Stimulated activated CD8-positive, alpha-beta memory T cell treated with anti-CD3 and anti-CD28 coated beads, Interleukin-7, amount 100 ng/mL, for 24 hours (primary cell): Measurements from ENCODE around the gene FER1L5.

Source experiments
- DNase-seq: peaks from one replicate; pipeline ENCODE4 v3.0.0-alpha.2; 2020; ENCODE audit warnings: low read depth

FER1L5 gene

DNA sequence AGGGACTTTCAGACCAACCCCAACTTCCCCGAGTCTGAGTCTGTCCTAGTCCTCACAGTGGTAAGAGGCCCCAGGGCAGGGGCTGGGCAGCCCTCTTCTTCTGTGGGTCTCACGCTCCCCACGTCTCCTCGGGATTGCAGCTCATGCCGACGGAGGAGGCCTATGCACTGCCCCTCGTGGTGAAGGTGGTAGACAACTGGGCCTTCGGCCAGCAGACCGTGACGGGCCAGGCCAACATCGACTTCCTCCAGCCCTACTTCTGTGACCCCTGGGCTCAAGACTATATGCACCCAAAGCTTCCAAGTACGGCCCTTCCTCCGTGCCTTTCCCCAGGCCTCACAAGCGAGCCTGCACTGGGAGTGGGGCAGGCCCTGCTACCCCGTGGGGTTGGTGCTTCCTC is 53.0 kb downstream of the FER1L5 start:
- DNase-seq = no peak

- no peak for DNase-seq
These were observed 54.9 kb downstream of the FER1L5 start for GRCh38 chr2:96697476-96697875.

DNA sequence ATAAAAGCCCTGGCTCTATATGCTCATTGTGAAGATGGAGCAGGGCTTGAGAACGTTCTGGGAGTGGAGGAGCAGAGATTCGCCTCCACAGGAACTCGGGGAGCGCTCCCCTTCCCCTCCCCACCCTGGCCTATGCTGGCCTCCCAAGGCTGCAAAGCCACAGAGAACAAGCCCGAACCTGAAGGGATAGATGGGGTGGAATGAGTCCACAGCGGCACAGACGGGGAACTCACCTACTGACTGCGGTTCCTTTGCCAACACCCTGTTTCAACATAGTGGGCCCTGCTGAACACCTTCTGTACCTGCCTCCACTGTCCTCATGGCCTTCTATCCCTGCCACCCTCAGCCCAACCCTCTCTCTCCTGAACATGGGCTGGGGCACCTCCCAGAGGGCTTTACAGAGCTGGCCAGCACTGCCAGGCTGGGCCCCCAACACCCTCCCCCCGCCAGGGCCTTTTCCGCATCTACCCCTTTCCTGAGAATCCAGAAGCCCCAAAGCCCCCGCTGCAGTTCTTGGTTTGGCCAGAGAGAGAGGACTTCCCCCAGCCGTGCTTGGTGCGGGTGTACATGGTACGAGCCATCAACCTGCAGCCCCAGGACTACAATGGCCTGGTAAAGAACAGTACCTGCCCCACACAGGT is 55.8 kb downstream of the FER1L5 start:
- no peak for DNase-seq

DNA sequence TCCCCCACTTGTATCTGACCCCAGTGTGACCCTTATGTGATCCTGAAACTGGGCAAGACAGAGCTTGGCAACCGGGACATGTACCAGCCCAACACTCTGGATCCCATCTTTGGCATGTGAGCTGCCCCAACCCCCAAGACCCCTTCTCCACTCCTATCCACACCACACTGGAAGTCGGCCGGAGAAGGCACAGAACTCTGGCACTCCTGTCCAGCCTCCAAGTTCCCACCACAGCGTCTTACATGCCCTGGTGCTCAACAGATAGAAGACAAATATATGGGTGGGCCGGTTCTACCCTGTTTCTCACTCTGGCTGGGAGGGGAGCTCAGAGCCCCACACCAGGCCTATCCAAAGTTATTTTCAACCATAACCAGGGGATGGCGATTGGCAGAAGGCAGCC is 56.5 kb downstream of the FER1L5 start:
- no peak for DNase-seq

GRCh38 chr2:96699621-96700020 is 57.1 kb downstream of the FER1L5 start:
- DNase-seq = no peak

- no peak for DNase-seq
These were observed 57.5 kb downstream of the FER1L5 start for GRCh38 chr2:96700086-96700485.

- no peak for DNase-seq
These were observed 59.1 kb downstream of the FER1L5 start for GRCh38 chr2:96701636-96702035.

- no peak for DNase-seq
These were observed 59.7 kb downstream of the FER1L5 start for GRCh38 chr2:96702098-96702785.

DNA sequence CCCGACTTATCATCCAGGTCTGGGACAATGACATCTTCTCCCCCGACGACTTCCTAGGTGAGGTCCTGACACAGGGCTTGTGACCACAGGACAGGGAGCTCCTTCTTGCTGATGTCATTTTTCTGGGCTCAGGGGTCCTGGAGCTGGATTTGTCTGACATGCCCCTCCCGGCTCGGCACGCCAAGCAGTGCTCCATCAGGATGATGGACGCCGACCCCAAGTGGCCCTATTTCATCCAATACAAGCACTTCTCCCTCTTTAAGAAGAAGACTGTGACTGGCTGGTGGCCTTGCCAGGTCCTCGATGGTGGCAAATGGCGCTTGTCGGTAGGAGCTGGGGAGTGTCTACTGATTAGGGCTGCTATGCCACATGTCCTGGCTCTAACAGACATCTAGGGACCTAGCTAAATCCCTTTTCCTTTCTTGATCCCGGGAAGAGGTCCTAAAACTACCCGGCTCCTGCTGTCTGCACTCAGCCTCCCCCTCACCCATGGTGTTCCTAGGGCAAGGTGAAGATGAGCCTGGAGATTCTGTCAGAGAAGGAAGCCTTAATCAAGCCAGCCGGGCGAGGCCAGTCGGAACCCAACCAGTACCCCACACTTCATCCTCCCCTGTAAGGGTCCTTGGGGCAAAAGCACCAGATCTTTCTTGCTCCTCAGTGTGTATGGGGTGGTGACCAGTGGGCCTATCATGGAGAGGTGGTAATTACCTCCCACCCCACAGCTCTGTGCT is 60.6 kb downstream of the FER1L5 start:
- no peak for DNase-seq

GRCh38 chr2:96710985-96711384 is 68.4 kb downstream of the FER1L5 start:
- DNase-seq = no peak

DNA sequence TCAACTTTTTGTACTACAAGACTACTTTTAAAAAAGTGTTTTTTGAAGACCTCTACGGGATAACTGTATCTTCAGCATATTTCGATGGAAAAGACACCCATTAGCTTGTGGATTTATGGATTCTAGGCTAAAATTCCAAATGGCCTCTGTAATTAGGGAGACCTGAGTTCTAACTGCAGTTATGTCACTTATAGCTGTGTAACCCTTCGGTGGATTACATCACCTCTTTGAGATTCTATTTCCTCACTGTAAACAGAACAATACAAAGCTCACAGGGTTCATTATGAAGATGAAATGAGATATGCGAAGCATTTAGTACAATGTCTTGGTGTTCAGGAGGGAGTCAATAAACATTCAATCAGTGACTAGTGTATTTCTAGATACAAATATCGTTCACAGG is 73.1 kb downstream of the FER1L5 start:
- DNase-seq = no peak

DNA sequence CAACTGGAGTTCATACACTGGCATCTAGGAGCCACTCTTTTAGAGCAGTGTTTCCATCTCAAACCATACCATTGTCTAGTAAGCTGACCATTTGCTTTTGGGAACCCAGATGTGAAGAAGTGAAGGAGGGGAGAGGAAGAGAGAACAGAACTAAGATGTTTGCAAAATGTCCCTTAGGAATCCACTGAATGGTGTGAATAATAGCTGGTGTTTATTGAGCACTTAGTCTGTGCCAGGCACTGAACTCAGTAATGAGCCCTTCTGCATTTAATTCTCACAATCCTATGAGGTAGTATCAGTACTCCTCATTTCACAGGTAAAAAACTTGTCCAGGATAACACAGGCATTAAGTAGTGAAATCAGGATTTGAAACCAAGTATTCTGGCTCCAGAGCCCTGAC is 73.8 kb downstream of the FER1L5 start:
- no peak for DNase-seq

- no peak for DNase-seq
These were observed 83.6 kb downstream of the FER1L5 start for GRCh38 chr2:96726131-96726530.

DNA sequence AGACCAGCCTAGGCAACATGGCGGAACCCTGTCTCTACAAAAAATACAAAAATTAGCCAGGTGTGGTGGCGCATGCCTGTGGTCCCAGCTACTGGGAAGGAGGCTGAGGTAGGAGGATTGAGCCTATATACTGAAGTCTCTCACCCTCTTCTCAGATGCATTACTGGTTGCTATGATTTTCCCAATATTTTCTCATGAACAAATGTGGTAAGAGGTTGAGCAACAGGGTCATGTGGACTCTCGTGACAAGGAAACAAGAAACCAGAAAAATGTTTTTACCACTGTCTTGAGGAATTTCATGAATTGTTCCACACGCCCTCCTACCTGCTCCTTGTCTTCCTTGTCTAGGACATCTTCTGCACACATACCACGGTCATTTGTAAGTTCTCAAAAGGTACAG is 84.9 kb downstream of the FER1L5 start:
- no peak for DNase-seq

DNA sequence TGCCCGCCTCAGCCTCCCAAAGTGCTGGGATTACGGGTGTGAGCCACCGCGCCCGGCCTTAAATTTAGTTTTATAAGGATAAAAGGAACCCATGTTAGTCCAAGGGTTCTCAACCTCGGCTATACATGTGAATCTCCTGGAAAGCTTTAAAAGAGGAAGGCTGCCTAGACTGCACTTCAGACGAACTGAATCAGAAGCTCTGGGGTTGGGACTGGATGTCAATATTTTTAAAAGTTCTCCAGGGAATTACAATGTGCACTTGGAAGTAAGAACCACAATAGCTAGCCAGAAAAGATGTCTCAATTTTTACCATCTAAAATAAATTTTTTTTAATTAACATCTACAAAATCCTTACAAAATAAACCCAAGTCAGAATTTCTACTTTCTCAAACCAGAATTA is 87.2 kb downstream of the FER1L5 start:
- no peak for DNase-seq

DNA sequence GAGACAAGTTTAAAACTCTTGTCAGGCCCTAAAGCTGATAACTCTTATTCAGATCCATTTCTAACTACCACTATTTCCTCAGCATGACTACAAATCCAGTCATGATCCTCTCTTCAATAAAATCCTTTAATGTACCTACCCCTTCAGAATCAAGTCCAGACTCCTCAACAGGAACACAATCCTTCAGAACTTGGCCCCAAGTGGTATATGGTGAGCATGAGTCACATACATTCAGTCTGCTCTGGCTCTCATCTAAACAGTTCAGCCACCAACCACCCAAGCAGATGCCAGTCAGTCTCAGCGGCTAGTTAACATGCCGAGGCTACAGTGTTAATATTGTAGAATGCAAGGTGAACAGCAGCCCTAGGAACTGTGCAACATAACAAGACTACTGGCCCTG is 87.6 kb downstream of the FER1L5 start:
- DNase-seq = no peak

DNA sequence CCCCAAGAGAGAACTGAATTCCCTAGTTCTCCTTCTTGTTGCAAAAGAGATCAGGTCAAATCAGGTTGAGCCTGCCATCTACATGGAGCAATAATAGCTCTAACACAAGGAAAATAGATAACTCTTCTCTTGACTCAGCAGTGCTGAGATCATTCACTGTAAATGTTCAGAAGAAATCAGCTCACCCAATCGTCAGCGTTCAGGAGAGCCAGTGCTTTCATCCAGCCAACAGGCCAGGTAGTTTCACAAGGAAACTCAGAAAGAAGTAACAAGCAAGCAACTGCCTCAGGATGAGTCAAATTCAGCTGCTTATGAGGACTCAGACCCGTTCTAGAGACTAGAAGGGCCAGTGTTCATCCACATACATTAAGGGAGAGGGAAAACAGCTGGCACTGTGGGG is 91.4 kb downstream of the FER1L5 start:
- no peak for DNase-seq

DNA sequence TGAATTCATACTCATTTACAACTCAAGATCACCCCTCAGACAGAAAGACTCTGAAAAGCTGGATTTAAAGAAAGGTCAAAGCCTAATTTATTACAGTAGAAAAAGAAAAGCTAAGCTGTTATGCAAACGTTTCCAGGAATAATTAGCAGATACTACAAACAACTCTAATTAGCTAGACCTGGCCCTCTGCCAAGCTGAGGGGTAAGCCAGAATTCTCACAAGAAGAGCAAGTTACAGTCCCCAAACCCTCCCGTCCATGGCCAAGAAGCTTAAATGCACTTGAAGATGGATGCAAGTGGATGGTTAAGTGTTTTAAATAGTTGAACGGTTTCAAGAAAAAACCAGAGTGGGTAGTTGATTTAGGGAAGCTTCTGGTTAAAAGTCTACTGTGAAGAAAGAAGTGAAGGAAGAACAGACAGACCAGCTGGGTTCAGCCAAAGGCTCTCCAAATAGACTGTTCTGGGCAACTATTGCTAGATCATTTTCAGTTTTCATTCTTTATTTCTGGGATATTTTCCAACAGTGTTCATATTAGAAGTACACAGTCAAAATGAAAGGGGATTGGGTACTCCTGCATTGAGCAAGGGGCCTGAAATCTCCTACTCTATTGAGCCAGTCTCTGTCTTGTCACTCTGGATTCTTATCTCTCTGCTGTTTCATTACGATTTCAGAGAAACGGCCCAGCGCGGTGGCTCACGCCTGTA is 92.5 kb downstream of the FER1L5 start:
- DNase-seq = no peak

- DNase-seq = no peak
These were observed 94.7 kb downstream of the FER1L5 start for GRCh38 chr2:96737251-96737650.

GRCh38 chr2:96737831-96738230 is 95.3 kb downstream of the FER1L5 start:
- no peak for DNase-seq

- DNase-seq = no peak
These were observed 96.6 kb downstream of the FER1L5 start for GRCh38 chr2:96739076-96739632.

DNA sequence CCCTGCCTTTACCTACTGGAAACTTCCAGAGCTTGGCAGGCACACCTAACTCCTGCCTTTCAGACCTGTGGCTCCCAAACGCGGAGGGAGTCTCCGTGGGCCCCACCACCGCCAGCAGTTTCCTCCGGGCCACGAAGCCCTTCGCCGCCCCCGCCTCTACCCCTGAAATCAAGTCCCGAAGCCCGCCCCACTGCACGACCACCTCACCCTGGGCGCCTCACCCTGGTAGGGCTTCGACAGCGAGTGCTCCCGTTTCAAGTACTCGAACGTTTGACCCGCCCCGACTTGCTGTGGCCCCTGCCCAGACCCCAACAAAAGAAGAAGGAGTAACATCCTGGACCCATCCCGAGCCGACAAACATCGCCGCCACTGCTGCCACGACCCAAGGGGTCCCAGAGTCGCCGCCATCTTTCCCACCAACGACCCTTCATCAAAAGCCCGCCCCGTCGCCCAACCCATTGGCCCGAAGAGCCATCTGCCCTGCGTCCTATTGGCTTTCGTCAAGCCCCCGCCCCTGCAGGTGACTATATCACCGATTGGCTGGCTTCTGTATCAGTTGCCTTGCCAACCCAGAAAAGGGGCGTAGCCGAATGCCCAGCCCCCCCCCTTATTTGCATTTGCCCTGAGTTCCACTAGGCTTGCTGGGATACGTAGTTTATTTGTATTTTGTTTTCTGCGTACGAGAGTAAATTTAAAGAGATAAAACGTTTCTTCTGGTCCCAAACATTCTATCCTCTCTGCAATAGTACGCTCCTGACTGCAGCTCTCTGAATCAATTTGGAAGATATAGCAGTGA is 97.3 kb downstream of the FER1L5 start, which contains the start of gene LMAN2L:
TSS of gene LMAN2L (minus strand) at position 432 of the 796 bp plus-strand sequence. CDS start at position 408, 24 bp downstream.
- peak; percentile 97 for DNase-seq
